PFSK-1 (cell line): ENCODE data around the gene PCP4.

ENCODE experiments used
- FOXP2 ChIP-seq: optimal IDR thresholded peaks from 2 replicates; pipeline ENCODE3; 2011; ENCODE audit warnings: borderline replicate concordance, control low read depth, inconsistent platforms; ENCODE audit not compliant: insufficient read depth; ENCODE audit errors: extremely low read length, extremely low read depth
- POLR2AphosphoS5 ChIP-seq: IDR thresholded peaks from 2 replicates; pipeline ENCODE4 v1.6.1; 2012; ENCODE audit warnings: low read depth, mild to moderate bottlenecking, control low read depth, low read length, moderate library complexity
- TAF1 ChIP-seq: IDR thresholded peaks from 2 replicates; pipeline ENCODE4 v1.6.1; 2012; ENCODE audit warnings: low read length, control low read depth, borderline replicate concordance; ENCODE audit not compliant: insufficient read depth
- TF ChIP-seq, protein P1 (sequence below), 2 experiments: IDR thresholded peaks; 2 replicates each; pipeline versions ENCODE4 v1.6.1 to v1.8.0; 2011 to 2012; ENCODE audit warnings: low read depth in 2 of 2, low read length in 2 of 2, control low read depth in 1 of 2, inconsistent platforms in 1 of 2, mild to moderate bottlenecking in 1 of 2, moderate library complexity in 1 of 2; ENCODE audit not compliant: insufficient read depth in 1 of 2

DNA sequence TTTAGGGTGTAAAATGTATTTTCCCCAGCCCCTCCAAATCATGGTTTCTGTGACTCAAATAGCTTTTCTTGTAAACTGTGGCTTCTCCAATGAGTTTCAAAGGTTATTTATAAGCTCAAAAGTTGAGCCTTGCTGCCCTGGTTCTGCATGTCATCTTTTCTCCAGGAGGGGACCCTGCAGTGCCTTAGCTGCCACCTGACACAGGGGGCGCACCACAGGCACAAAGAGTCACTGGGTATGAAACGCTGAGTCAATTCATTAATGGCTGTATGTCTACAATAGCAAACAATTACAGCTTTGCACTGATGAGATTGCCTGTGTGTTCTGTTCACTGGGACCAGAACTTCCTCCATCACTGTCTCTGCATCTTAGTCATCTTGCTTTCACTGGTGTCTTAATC, 100.8 kb downstream of the PCP4 start:
- TF ChIP-seq TAF1 (no peak), POLR2AphosphoS5 (no peak), FOXP2 (no peak)
- TF ChIP-seq, protein P1, sequence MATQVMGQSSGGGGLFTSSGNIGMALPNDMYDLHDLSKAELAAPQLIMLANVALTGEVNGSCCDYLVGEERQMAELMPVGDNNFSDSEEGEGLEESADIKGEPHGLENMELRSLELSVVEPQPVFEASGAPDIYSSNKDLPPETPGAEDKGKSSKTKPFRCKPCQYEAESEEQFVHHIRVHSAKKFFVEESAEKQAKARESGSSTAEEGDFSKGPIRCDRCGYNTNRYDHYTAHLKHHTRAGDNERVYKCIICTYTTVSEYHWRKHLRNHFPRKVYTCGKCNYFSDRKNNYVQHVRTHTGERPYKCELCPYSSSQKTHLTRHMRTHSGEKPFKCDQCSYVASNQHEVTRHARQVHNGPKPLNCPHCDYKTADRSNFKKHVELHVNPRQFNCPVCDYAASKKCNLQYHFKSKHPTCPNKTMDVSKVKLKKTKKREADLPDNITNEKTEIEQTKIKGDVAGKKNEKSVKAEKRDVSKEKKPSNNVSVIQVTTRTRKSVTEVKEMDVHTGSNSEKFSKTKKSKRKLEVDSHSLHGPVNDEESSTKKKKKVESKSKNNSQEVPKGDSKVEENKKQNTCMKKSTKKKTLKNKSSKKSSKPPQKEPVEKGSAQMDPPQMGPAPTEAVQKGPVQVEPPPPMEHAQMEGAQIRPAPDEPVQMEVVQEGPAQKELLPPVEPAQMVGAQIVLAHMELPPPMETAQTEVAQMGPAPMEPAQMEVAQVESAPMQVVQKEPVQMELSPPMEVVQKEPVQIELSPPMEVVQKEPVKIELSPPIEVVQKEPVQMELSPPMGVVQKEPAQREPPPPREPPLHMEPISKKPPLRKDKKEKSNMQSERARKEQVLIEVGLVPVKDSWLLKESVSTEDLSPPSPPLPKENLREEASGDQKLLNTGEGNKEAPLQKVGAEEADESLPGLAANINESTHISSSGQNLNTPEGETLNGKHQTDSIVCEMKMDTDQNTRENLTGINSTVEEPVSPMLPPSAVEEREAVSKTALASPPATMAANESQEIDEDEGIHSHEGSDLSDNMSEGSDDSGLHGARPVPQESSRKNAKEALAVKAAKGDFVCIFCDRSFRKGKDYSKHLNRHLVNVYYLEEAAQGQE (IDR thresholded peaks at IDR 0.05; ENCODE audit: insufficient read depth in 1 of 2, low read depth in 2 of 2, low read length in 2 of 2), result no peak
